Prostate gland (tissue), 2 donors: ENCODE data around the gene IGF1R.

Experiments
- POLR2A ChIP-seq: fragments of 450-650 bp; IDR thresholded peaks from one replicate; pipeline ENCODE4 v1.6.1; 2016; ENCODE audit warnings: antibody characterized with exemption, mild to moderate bottlenecking
- POLR2AphosphoS5 ChIP-seq: sonication (generic); formaldehyde crosslinking; IDR thresholded peaks from one replicate; pipeline ENCODE4 v1.6.1; 2017; ENCODE audit warnings: antibody characterized with exemption
- TF ChIP-seq, protein P1 (sequence below), 4 experiments: fragments of 200-600 bp in 2 of 4; fragments of 450-650 bp in 2 of 4; sonication (generic) in 2 of 4; IDR thresholded peaks; 1 replicate in 3 of 4; 2 replicates in 1 of 4; pipeline ENCODE4 v1.5.1; 2016 to 2019; ENCODE audit warnings: antibody characterized with exemption in 4 of 4, mild to moderate bottlenecking in 2 of 4, moderate library complexity in 2 of 4

DNA sequence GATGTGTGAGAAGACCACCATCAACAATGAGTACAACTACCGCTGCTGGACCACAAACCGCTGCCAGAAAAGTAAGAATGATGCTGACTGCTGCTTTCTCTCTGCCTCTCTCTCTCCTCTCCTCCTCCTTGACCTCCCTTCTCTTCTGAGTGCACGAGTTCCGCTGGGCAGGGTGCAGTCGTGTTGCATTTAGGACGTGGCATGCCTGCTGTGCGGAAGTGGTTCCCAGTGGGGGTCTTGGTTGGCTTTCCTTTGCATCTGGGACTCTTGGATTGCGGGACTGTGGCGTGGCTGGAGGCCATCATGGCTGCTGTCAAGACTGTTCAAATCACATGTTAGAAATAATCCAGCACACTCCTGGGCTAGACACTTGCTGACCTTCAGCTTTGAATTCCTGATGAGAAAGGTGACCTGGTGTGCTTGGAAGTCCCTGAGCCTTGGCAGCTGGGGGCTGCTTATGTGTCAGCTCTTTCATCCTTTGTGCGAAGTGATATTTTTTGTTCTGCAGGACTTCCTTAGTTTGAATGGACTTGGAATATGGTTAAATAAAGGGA lies 59.8 kb downstream of the IGF1R start:
- TF ChIP-seq, protein P1, sequence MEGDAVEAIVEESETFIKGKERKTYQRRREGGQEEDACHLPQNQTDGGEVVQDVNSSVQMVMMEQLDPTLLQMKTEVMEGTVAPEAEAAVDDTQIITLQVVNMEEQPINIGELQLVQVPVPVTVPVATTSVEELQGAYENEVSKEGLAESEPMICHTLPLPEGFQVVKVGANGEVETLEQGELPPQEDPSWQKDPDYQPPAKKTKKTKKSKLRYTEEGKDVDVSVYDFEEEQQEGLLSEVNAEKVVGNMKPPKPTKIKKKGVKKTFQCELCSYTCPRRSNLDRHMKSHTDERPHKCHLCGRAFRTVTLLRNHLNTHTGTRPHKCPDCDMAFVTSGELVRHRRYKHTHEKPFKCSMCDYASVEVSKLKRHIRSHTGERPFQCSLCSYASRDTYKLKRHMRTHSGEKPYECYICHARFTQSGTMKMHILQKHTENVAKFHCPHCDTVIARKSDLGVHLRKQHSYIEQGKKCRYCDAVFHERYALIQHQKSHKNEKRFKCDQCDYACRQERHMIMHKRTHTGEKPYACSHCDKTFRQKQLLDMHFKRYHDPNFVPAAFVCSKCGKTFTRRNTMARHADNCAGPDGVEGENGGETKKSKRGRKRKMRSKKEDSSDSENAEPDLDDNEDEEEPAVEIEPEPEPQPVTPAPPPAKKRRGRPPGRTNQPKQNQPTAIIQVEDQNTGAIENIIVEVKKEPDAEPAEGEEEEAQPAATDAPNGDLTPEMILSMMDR (IDR thresholded peaks at IDR 0.05), result no peak
- TF ChIP-seq POLR2A, result no peak
- no peak for TF ChIP-seq POLR2AphosphoS5
